Measurements from ENCODE around the gene RBM25. TPM values are rescaled to one million over a fixed set of nuclear protein-coding genes. Genes with fewer than 3 reads are reported as not detected.

RBM25 gene
- total RNA-seq, 4 donors from 2014 or later = 28.4 to 34.1 (median 30.1) TPM

DNA sequence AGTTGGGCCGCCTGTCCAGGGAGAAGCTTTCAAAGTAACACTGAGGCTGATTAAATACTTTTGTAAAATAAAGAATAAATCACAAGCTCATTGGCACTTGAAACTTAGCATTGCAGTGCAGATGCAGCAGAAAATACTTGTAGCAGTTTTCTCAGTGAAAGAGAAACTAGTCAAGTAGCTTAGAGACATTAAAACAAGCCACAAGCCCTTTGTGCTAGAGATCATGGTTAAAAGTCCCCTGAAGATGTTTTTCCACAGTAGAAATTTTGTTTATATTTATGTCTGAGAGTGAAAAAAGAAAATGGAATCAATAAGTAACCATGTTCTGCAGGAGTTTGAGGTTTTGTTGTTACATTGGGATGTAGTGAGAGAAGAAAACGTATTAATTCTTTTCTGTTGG, 83.9 kb downstream of the RBM25 start:
- TF ChIP-seq, protein P1, sequence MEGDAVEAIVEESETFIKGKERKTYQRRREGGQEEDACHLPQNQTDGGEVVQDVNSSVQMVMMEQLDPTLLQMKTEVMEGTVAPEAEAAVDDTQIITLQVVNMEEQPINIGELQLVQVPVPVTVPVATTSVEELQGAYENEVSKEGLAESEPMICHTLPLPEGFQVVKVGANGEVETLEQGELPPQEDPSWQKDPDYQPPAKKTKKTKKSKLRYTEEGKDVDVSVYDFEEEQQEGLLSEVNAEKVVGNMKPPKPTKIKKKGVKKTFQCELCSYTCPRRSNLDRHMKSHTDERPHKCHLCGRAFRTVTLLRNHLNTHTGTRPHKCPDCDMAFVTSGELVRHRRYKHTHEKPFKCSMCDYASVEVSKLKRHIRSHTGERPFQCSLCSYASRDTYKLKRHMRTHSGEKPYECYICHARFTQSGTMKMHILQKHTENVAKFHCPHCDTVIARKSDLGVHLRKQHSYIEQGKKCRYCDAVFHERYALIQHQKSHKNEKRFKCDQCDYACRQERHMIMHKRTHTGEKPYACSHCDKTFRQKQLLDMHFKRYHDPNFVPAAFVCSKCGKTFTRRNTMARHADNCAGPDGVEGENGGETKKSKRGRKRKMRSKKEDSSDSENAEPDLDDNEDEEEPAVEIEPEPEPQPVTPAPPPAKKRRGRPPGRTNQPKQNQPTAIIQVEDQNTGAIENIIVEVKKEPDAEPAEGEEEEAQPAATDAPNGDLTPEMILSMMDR (IDR thresholded peaks at IDR 0.05 in 4 of 5, conservative IDR thresholded peaks at IDR 0.05 in 1 of 5) = no peak
- in situ Hi-C loops (cut with MboI; ENCODE audit: low sequenced_read_pairs in 4 of 4) = no loop called here
- Histone ChIP-seq H3K36me3 (no peaks in the 10 kb centered on the region), H3K27ac (no peak overlapping the region), H3K4me1 (peaks cover 7 to 17% of the 10 kb centered on the region in 2 donors), H3K4me3 (no peak overlapping the region), H3K27me3 (no peaks in the 10 kb centered on the region), H3K9me3 (no peaks in the 10 kb centered on the region)
- ATAC-seq (no peak), DNase-seq (no peak)
- intact Hi-C loops (cut with DNase I; ENCODE audit: low total_unique reads) = no loop called here

- no peak for TF ChIP-seq POLR2A (IDR thresholded peaks at IDR 0.05)
- TF ChIP-seq, protein P1 (IDR thresholded peaks at IDR 0.05 in 4 of 5, conservative IDR thresholded peaks at IDR 0.05 in 1 of 5) = no peak
- H3K9me3 ChIP-seq = no peaks in the 10 kb centered on the region
- ATAC-seq = no peak
These were observed 84.7 kb downstream of the RBM25 start for GRCh38 chr14:73143003-73143402.

DNA sequence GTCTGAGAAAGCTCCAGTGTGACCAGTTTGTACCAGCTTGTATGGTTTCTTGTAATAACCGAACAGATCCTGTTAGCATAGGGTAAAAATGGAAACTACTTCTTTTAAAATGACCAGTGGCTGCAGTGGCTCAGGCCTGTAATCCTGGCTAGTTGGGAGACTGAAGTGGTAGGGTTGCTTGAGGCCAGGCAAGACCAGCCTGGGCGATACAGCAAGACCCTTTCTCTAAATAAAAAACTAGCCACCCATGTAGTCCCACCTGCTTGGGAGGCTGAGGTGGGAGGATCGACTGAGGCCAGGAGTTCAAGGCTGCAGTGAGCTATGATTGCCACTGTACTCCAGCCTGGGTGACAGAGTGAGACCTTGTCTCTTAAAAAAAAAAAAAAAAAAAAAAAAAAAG, 85.3 kb downstream of the RBM25 start:
- DNase-seq = no peak
- H3K36me3 ChIP-seq = peaks cover 0 to 11% of the 10 kb centered on the region in 2 donors
- H3K4me3 ChIP-seq = no peak overlapping the region
- peaks cover 0 to 10% of the 10 kb centered on the region in 2 donors for H3K4me1 ChIP-seq
- no peaks in the 10 kb centered on the region for H3K27me3 ChIP-seq
- no peaks in the 10 kb centered on the region for H3K9me3 ChIP-seq
- ATAC-seq = no peak
- no peak overlapping the region for H3K27ac ChIP-seq
- in situ Hi-C loops (cut with MboI; ENCODE audit: low sequenced_read_pairs in 4 of 4) (no loop called here), intact Hi-C loops (cut with DNase I; ENCODE audit: low total_unique reads) (no loop called here)
- TF ChIP-seq POLR2A (IDR thresholded peaks at IDR 0.05) = no peak
- TF ChIP-seq, protein P1 (IDR thresholded peaks at IDR 0.05 in 4 of 5, conservative IDR thresholded peaks at IDR 0.05 in 1 of 5) = no peak

More at GRCh38 chr14:73143003-73143402, 84.7 kb downstream of the RBM25 start:
- Histone ChIP-seq H3K4me3 (no peak overlapping the region), H3K27ac (no peak overlapping the region), H3K36me3 (peaks cover 0 to 5% of the 10 kb centered on the region in 2 donors), H3K4me1 (peaks cover 0 to 10% of the 10 kb centered on the region in 2 donors), H3K27me3 (no peaks in the 10 kb centered on the region)
- no peak for DNase-seq
- in situ Hi-C loops (cut with MboI; ENCODE audit: low sequenced_read_pairs in 4 of 4) (no loop called here), intact Hi-C loops (cut with DNase I; ENCODE audit: low total_unique reads) (no loop called here)

GRCh38 chr14:73145371-73145770, 87.0 kb downstream of the RBM25 start:
- TF ChIP-seq, protein P1 (IDR thresholded peaks at IDR 0.05 in 4 of 5, conservative IDR thresholded peaks at IDR 0.05 in 1 of 5) = no peak
- no peak for TF ChIP-seq POLR2A (IDR thresholded peaks at IDR 0.05)
- Histone ChIP-seq H3K9me3 (no peaks in the 10 kb centered on the region), H3K27me3 (no peaks in the 10 kb centered on the region), H3K27ac (no peak overlapping the region), H3K36me3 (peaks cover 0 to 28% of the 10 kb centered on the region in 2 donors), H3K4me1 (peaks cover 0 to 10% of the 10 kb centered on the region in 2 donors), H3K4me3 (no peak overlapping the region)
- intact Hi-C loops (cut with DNase I; ENCODE audit: low total_unique reads) (no loop called here), in situ Hi-C loops (cut with MboI; ENCODE audit: low sequenced_read_pairs in 4 of 4) (no loop called here)
- ATAC-seq = no peak
- no peak for DNase-seq

DNA sequence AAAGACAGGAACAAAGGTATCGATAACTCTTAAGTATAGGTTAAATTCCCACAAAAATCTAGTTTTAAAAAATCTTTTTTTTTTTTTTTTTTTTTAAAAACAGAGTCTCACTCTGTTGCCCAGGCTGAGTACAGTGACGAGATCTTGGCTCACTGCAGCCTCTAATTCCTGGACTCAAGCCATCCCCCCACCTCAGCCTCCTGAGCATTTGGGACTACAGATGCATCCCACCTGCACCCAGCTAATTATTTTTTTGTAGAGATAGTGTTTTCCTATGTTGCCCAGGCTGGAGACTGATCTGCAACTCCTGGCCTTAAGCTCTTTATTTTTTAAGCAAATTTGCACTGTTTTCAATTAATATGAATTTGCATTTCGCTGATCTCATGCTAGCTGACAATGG, 87.8 kb downstream of the RBM25 start:
- H3K36me3 ChIP-seq = peaks cover 0 to 30% of the 10 kb centered on the region in 2 donors
- no peak overlapping the region for H3K4me3 ChIP-seq
- TF ChIP-seq, protein P1 (IDR thresholded peaks at IDR 0.05 in 4 of 5, conservative IDR thresholded peaks at IDR 0.05 in 1 of 5) = no peak
- no peak for TF ChIP-seq POLR2A (IDR thresholded peaks at IDR 0.05)
- ATAC-seq (no peak), DNase-seq (no peak)
- in situ Hi-C loops (cut with MboI; ENCODE audit: low sequenced_read_pairs in 4 of 4) = no loop called here
- H3K27ac ChIP-seq = no peak overlapping the region
- H3K4me1 ChIP-seq = peaks cover 0 to 7% of the 10 kb centered on the region in 2 donors
- no peaks in the 10 kb centered on the region for H3K27me3 ChIP-seq
- H3K9me3 ChIP-seq = no peaks in the 10 kb centered on the region
- intact Hi-C loops (cut with DNase I; ENCODE audit: low total_unique reads) = no loop called here
